GM20431 (cell line): ENCODE measurements around the gene ZFYVE26.
"Not testable (repeated sequence)": the region's sequence is repeated elsewhere in the genome, so short reads cannot be mapped to it uniquely, and the experiment has no call there.

Source experiments
- in situ Hi-C: fragments of 300-500 bp; cut with MseI, MboI; formaldehyde crosslinking; loops from one replicate; pipeline ENCODE4 v1.15.0; 2020; ENCODE audit warnings: low sequenced_read_pairs; ENCODE audit not compliant: unreplicated experiment

Gene ZFYVE26

GRCh38 chr14:67816326-67817002 is at the start of gene ZFYVE26:
Gene ZFYVE26 (minus strand): TSS chr14:67816590. CDS start chr14:67815963, 627 bp downstream.
- in situ Hi-C loops: no loop called here

DNA sequence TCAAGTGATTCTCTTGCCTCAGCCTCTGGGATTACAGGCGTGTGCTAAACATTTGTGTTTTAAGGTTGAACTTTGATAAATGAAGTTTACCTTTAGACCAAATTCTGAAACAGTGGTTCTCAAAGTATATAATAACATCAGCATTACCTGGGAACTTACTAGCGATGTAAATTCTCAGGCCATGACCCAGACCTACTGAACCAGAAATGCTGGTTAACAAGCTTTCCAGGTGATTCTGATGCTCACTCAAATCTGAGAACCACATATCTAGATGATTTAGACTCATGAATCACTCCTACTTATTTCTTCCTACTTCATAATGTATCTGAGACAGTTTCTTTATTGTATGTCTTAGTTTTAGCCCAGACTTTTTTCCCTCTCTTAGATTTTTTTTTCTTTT is 46.8 kb upstream of the ZFYVE26 start:
- in situ Hi-C loops: no loop called here

DNA sequence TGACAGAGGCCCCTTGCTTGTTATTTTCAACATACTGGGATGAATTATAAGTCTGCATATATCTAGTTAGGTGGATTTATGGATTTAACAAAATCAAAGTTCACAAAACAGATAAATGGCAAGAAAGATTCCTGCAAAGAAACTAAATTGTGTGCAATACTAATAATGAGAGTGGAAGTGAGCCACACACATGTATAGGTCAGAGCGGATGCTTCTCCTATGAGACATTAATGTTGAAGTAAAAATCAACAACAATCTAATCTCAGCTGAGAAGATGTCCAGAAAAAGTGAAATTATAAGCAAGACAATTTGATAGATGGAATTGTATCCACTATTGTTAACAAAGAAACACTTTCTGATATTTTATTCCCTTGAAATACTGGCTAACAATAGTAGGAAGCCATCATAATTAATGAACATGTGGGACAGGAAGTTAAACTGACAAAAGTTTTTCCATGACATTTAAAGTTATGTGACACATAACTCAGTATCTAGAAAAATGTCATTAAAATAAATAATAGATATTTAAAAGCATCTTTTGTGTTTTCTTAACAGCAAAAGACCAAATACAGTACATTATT is 42.9 kb upstream of the ZFYVE26 start:
- in situ Hi-C loops: no loop called here

- in situ Hi-C loops: no loop called here
Measured at GRCh38 chr14:67857778-67858350, 41.5 kb upstream of the ZFYVE26 start.

DNA sequence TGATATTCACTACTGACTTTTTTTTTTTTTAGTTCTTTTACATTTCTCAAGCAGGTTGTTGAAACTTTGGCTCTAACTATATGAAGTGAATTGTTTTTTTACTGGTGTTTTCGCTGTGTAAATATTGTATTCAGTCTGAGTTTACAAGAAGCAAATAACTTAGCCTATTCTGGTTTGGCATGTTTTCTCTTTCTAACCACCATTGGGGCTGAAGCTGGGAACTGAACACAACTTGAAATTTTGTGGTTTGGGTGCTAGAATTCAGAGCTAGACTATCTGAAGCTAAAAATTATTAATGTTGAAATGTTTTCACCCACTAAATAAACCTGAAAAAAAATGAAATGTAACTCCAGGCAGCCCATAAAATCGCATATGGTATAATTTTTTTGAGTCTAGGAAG is 40.4 kb upstream of the ZFYVE26 start:
- in situ Hi-C loops: no loop called here

- in situ Hi-C loops: no loop called here
Measured at GRCh38 chr14:67853715-67854114, 37.3 kb upstream of the ZFYVE26 start.

DNA sequence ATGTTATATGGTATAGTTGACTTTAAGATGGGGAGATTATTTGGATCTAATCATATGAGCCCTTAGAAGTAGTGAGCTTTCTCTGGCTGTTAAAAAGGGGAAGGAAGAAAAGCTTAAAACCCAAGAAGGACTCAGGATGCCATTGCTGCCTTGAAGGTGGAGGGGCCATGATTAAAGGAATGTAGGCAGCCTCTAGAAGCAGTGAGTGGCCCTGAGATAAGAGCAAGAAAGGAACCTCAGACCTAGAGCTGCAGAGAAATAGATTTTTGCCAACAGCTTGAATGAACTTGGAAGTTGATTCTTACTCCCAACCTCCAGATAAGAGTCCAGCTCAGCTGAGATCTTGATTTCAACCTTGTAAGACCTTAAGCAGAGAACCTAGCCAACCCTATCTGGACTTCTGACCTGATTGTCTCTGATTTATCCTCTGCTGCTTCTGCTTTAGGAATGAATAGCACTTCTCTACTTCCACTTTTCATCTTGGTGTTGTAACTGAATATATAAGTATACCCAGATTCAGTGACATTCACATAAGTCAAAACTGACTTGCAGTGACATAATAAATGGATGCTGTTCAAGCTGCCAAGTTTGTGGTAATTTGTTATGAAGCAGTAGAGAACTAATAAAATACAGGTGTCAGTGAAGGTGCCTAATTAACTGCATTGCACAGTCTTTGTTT is 36.7 kb upstream of the ZFYVE26 start:
- in situ Hi-C loops: no loop called here

DNA sequence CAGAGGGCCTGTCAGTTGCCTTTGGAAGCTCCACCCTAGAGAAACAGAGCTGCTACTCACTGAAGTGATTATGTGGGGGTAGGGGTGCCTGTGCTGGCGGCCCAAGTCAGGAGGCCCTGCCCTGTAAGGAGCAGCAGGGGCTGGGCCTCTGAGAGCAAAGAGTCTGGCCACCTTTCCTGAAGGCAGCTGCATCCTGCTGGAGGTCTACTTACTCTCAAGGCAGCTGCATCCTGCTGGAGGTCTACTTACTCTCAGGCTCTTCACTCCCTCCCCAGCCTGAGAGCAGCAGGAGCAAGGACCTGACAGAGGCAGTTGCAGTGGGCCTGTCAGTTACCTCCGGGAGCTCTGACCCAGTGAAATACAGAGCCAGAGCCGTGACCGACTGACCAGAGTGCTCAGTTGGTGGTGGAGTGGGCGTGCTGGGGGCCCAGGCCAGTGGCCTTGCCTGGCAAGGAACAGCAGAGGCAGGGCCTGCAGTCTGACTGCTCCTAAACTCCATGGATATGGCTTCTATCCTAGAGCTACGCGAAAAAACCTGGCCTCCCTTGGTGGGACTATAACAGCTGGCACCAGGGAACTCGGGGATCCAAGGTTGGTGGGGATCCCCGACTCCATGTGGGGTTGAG is 35.5 kb upstream of the ZFYVE26 start:
- in situ Hi-C loops: no loop called here

GRCh38 chr14:67850066-67850830 is 33.9 kb upstream of the ZFYVE26 start:
- in situ Hi-C loops: no loop called here

GRCh38 chr14:67846029-67846610 is 29.7 kb upstream of the ZFYVE26 start:
- in situ Hi-C loops: no loop called here

- in situ Hi-C loops: no loop called here
Measured at GRCh38 chr14:67837011-67837624, 20.7 kb upstream of the ZFYVE26 start.

GRCh38 chr14:67835596-67835995 is 19.2 kb upstream of the ZFYVE26 start:
- in situ Hi-C loops: no loop called here

DNA sequence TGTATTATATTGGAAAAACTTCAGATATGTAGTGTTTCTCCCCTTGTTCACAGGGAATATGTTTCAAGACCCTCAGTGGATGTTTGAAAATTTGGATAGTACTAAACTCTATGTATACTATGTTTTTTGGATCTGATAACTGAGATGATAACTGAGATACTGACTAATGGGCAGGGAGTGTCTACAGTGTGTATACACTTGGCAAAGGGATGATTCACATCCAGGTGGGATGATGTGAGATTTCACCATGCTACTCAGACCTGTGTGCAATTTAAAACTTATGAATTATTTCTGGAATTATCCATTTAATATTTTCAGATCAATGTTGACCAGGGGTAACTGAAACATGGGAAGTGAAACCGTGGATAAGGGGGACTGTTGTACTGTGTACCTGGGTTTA is 17.0 kb upstream of the ZFYVE26 start:
- in situ Hi-C loops: no loop called here

DNA sequence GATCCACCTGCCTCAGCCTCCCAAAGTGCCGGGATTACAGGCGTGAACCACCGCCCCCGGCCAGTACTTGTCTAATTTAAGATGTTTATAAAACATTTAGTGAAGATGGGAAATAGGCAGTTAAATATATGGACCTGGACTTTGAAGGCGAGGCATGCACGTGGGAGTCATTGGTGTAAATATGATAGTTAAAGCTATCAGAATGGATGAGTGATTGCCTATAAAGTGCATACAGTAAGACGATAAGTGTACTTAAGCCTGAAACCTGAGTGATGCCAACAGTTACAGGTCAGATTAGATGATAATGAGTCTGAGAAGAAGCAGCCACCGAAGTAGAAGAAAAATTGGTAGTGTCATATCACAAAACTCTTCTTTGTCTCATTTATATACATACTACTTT is 14.7 kb upstream of the ZFYVE26 start:
- in situ Hi-C loops: no loop called here

DNA sequence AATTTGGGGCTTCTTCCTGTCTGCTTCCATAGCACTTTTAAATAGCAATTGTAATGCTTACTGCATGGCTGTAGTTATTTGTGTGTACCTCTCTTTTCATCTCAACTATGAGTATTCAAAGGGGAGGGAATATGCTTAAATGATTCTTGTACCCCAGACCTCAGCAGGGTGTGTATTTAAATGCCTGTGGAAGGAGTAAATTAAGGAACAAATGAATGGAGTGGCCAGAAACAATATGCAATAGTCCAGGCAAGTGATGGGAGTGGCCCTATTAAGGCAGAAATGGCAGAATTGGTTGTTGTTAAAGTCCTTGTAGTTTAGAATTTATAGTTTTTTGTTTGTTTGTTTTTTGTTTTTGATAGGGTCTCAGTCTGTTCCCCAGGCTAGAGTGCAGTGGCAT is 4.7 kb upstream of the ZFYVE26 start:
- in situ Hi-C loops: no loop called here

DNA sequence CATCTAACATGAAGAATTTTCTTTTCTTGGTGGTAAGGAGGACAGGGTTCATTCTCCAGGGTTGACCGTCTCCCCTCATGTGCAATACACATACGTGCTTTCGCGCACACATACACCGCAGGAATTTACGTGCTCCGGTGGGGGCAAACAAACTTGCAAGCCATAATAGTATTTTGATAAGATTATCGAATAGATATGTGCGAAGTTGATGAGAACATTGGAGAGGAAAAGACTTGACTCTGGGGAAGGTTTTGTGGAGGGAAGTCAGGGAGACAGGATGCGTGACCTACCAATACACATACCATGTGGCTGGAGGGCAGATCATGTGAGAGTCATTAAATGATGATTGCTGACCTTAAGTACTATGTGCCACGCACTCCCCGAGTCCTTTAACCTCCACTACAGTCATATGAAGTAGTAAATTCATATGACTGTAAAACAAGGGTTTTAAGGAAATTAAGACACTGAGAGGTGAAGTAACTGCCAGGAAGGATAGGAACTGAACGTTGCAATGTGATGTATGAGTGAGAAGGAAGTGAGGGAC is 4.1 kb upstream of the ZFYVE26 start:
- in situ Hi-C loops: no loop called here

DNA sequence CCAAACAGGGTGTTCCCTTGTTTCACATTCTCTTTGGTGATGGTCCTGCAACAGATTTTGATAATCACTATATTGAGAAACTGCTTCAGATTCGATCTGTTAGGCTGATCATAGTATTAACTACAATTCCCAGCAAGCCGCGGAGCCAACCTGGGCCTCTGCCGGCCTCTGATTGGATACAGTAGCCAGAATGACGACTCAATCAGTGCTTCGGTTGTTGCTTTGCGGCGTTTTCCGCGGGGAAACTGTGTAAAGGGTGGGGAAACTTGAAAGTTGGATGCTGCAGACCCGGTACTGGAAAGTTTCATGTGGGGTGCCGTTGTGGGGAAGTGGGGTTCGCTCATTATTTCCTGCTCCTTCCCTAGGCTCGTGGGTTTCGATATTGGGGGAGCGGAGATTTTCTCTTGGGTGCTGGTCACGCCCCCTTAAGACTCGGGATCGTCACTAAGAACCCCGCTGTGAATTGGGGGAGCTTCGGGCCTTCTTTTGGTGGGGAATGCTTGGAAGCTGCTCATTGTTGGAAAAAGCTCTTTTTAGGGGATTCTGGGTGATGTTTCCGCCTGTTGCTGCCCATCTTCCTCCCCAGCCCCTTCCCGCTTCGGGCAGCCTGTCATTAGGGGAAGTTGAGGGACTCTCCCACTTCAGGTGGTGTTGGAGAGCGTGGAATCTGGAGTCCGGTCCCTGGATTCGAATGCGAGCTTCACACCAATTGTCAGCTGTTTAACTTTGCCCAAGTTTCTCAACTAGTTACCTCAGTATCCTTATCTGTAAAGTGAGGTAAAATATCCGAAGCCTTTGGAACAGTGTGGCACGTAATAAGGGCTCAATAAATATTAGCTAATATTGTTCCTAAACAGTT is 3.4 kb upstream of the ZFYVE26 start, which contains the start of gene RAD51B:
Gene RAD51B, plus strand, starts transcription at position 217 of the 859 bp plus-strand sequence.
- in situ Hi-C loops: no loop called here

DNA sequence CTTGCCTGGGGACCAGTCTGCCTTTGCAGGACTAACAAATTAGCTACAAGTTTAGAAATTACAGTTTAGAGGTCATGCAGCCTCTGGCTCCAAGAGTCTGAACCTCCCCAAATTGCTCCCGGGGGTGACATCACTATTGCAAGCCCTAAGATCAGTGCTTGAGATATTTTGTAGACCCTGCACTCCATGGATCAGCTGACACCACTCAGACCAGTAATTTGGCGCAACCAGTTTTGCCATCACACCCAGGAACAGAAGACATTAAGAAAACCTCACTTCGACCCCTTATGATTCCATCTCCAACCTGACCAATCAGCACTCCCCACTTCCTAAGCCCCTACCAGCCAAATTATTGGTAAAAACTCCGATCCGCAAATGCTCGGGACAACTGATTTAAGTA is 2.1 kb upstream of the ZFYVE26 start:
- in situ Hi-C loops: not testable (repeated sequence)
